IMR-90 (cell line): ENCODE data around the gene FBXO34. TPM values are rescaled to one million over a fixed set of nuclear protein-coding genes. Genes with fewer than 3 reads are reported as not detected.

ENCODE experiments used
- ATAC-seq: fragments of 200-7000 bp; cut with Tn5 transposase; 2 replicates; pipeline ENCODE4 v1.9.1; 2020; ENCODE audit warnings: low read depth, mild to moderate bottlenecking, moderate library complexity
- BruUV-seq: library from RNA; stranded (reverse); fragments of 400-500 nt; replicated peaks from 2 replicates; lab custom pipeline; 2021; lab: Mats Ljungman, UMichigan
- CTCF ChIA-PET: fragments of 300-600 bp; formaldehyde crosslinking; extraction: SDS; loops from one replicate; lab custom pipeline; 2021; ENCODE audit warnings: antibody characterized with exemption; lab: Yijun Ruan, JAX
- POLR2A ChIA-PET: fragments of 300-600 bp; sonication (Branson Sonifier 250); formaldehyde crosslinking; loops from one replicate; lab custom pipeline; 2022; ENCODE audit warnings: antibody characterized with exemption; ENCODE audit not compliant: unreplicated experiment; lab: Charles Lee
- DNase-seq: peaks from one replicate; pipeline ENCODE4 v3.0.0; 2013
- H2AFZ ChIP-seq: replicated peaks from 2 replicates; pipeline ENCODE3; 2013; ENCODE audit warnings: low read length, mild to moderate bottlenecking; ENCODE audit not compliant: poor library complexity
- H2AK5ac ChIP-seq: 2 replicates; pipeline ENCODE4 v1.6.1; 2013; ENCODE audit warnings: low read depth, low read length, inconsistent platforms
- H2AK9ac ChIP-seq: replicated peaks from 2 replicates; pipeline ENCODE3; 2013; ENCODE audit warnings: mild to moderate bottlenecking, low read depth, low read length, moderate library complexity; ENCODE audit not compliant: poor library complexity
- H2BK120ac ChIP-seq: 2 replicates; pipeline ENCODE4 v1.6.1; 2013; ENCODE audit warnings: low read depth, low read length, inconsistent platforms
- H2BK15ac ChIP-seq: 3 replicates; pipeline ENCODE4 v1.6.1; 2013; ENCODE audit warnings: low read depth, low read length, inconsistent platforms
- H2BK20ac ChIP-seq: 2 replicates; pipeline ENCODE4 v1.6.1; 2013; ENCODE audit warnings: low read depth, mild to moderate bottlenecking, inconsistent platforms, low read length, moderate library complexity
- H2BK5ac ChIP-seq: 2 replicates; pipeline ENCODE4 v1.6.1; 2013; ENCODE audit warnings: mild to moderate bottlenecking, low read depth, low read length, inconsistent platforms; ENCODE audit not compliant: poor library complexity, severe bottlenecking
- H3K14ac ChIP-seq: replicated peaks from 2 replicates; pipeline ENCODE4 v1.6.1; 2013; ENCODE audit warnings: low read depth, low read length, inconsistent platforms
- H3K18ac ChIP-seq: 2 replicates; pipeline ENCODE4 v1.6.1; 2013; ENCODE audit warnings: low read depth, low read length, control low read depth
- H3K23ac ChIP-seq: 2 replicates; pipeline ENCODE4 v1.6.1; 2013; ENCODE audit warnings: low read depth, low read length, inconsistent platforms
- H3K27ac ChIP-seq: 2 replicates; pipeline ENCODE4 v1.5.1; 2013; ENCODE audit warnings: mild to moderate bottlenecking, control low read depth, low read length; ENCODE audit not compliant: insufficient read depth
- H3K27me3 ChIP-seq: 2 replicates; pipeline ENCODE4 v1.6.1; 2013; ENCODE audit warnings: low read length; ENCODE audit not compliant: control insufficient read depth, insufficient read depth
- H3K36me3 ChIP-seq: 2 replicates; pipeline ENCODE4 v1.6.1; 2013; ENCODE audit warnings: low read length, mixed read lengths; ENCODE audit not compliant: control insufficient read depth, insufficient read depth
- H3K4ac ChIP-seq: 2 replicates; pipeline ENCODE4 v1.6.1; 2013; ENCODE audit warnings: low read depth, low read length, inconsistent platforms
- H3K4me1 ChIP-seq: 2 replicates; pipeline ENCODE4 v1.6.1; 2013; ENCODE audit warnings: low read length, mixed read lengths; ENCODE audit not compliant: control insufficient read depth, insufficient read depth
- H3K4me2 ChIP-seq: 2 replicates; pipeline ENCODE4 v1.6.1; 2013; ENCODE audit warnings: low read depth, mild to moderate bottlenecking, control low read depth, low read length, moderate library complexity
- H3K4me3 ChIP-seq: 2 replicates; pipeline ENCODE4 v1.5.1; 2013; ENCODE audit warnings: low read depth, mild to moderate bottlenecking, control low read depth, low read length, moderate library complexity; ENCODE audit not compliant: insufficient read depth
- H3K56ac ChIP-seq: 2 replicates; pipeline ENCODE4 v1.6.1; 2013; ENCODE audit warnings: low read length, inconsistent platforms; ENCODE audit not compliant: insufficient read depth; ENCODE audit errors: extremely low read depth
- H3K79me1 ChIP-seq, 2 experiments: 2 replicates each; pipeline ENCODE4 v1.6.1; 2013; ENCODE audit warnings: low read length in 2 of 2, inconsistent platforms in 1 of 2, low read depth in 1 of 2
- H3K9ac ChIP-seq: 2 replicates; pipeline ENCODE4 v1.6.1; 2013; ENCODE audit warnings: low read depth, low read length, control low read depth
- H3K9me1 ChIP-seq: 2 replicates; pipeline ENCODE4 v1.6.1; 2013; ENCODE audit warnings: low read length, inconsistent platforms; ENCODE audit not compliant: insufficient read depth
- H3K9me3 ChIP-seq: 2 replicates; pipeline ENCODE4 v1.6.1; 2013; ENCODE audit warnings: low read length; ENCODE audit not compliant: control insufficient read depth, insufficient read depth
- H4K20me1 ChIP-seq: 2 replicates; pipeline ENCODE4 v1.6.1; 2013; ENCODE audit warnings: low read length, inconsistent platforms; ENCODE audit not compliant: insufficient read depth
- H4K5ac ChIP-seq: 2 replicates; pipeline ENCODE4 v1.6.1; 2013; ENCODE audit warnings: mild to moderate bottlenecking, low read depth, low read length, control low read depth
- H4K8ac ChIP-seq, 2 experiments: 2 replicates each; pipeline ENCODE4 v1.6.1; 2013; ENCODE audit warnings: low read depth in 2 of 2, low read length in 2 of 2, control low read depth in 1 of 2, inconsistent platforms in 1 of 2
- H4K91ac ChIP-seq: 2 replicates; pipeline ENCODE4 v1.6.1; 2013; ENCODE audit warnings: low read depth, low read length, inconsistent platforms; ENCODE audit not compliant: insufficient read depth
- BHLHE40 ChIP-seq: fragments of 150-350 bp; IDR thresholded peaks from 2 replicates; pipeline ENCODE4 v1.6.1; 2016; ENCODE audit warnings: mild to moderate bottlenecking, low read depth, low read length
- CEBPB ChIP-seq: IDR thresholded peaks from 2 replicates; pipeline ENCODE4 v1.6.1; 2012; ENCODE audit warnings: low read depth, low read length, improper control_type of control experiment
- CHD1 ChIP-seq: IDR thresholded peaks from 2 replicates; pipeline ENCODE4 v1.6.1; 2012; ENCODE audit warnings: low read depth, low read length, improper control_type of control experiment
- ELK1 ChIP-seq: fragments of 150-350 bp; IDR thresholded peaks from 2 replicates; pipeline ENCODE4 v1.6.1; 2016; ENCODE audit warnings: low read depth, mild to moderate bottlenecking, low read length, moderate library complexity, borderline replicate concordance
- FOS ChIP-seq: fragments of 150-350 bp; IDR thresholded peaks from 2 replicates; pipeline ENCODE4 v1.6.1; 2016; ENCODE audit warnings: low read depth, low read length
- MAFK ChIP-seq: IDR thresholded peaks from 2 replicates; pipeline ENCODE4 v1.6.1; 2012; ENCODE audit warnings: low read depth, low read length, improper control_type of control experiment
- MAZ ChIP-seq: IDR thresholded peaks from 2 replicates; pipeline ENCODE4 v1.6.1; 2012; ENCODE audit warnings: low read depth, mild to moderate bottlenecking, low read length, improper control_type of control experiment, moderate library complexity, borderline replicate concordance
- MXI1 ChIP-seq: IDR thresholded peaks from 2 replicates; pipeline ENCODE4 v1.6.1; 2012; ENCODE audit warnings: low read depth, mild to moderate bottlenecking, low read length, moderate library complexity, borderline replicate concordance
- NFE2L2 ChIP-seq: fragments of 150-350 bp; IDR thresholded peaks from 2 replicates; pipeline ENCODE4 v1.6.1; 2016; ENCODE audit warnings: low read depth, mild to moderate bottlenecking, low read length
- POLR2A ChIP-seq: IDR thresholded peaks from 2 replicates; pipeline ENCODE4 v1.6.1; 2012; ENCODE audit warnings: mild to moderate bottlenecking, low read depth, low read length
- RAD21 ChIP-seq: IDR thresholded peaks from 2 replicates; pipeline ENCODE4 v1.6.1; 2012; ENCODE audit warnings: low read length, improper control_type of control experiment
- RCOR1 ChIP-seq: IDR thresholded peaks from 2 replicates; pipeline ENCODE4 v1.6.1; 2012; ENCODE audit warnings: mild to moderate bottlenecking, low read length, improper control_type of control experiment; ENCODE audit not compliant: insufficient replicate concordance
- RFX5 ChIP-seq: IDR thresholded peaks from 2 replicates; pipeline ENCODE4 v1.8.0; 2012; ENCODE audit warnings: low read depth, mild to moderate bottlenecking, low read length, moderate library complexity
- SMC3 ChIP-seq: fragments of 150-350 bp; IDR thresholded peaks from 2 replicates; pipeline ENCODE4 v1.6.1; 2016; ENCODE audit warnings: low read depth, mild to moderate bottlenecking, antibody characterized with exemption, low read length, moderate library complexity
- USF2 ChIP-seq: fragments of 150-350 bp; IDR thresholded peaks from 2 replicates; pipeline ENCODE4 v1.6.1; 2017; ENCODE audit warnings: mild to moderate bottlenecking, antibody characterized with exemption, low read length, low read depth
- WGBS, 2 experiments: methylation state at CpG; one replicate each; pipeline versions ENCODE4 v1.1.5 to v1.1.7; 2013; ENCODE audit warnings: missing lambda C conversion rate in 2 of 2; ENCODE audit not compliant: insufficient read length in 1 of 2; ENCODE audit errors: extremely low coverage in 2 of 2; 5-methylcytosine and 5-hydroxymethylcytosine counted together
- dilution Hi-C: fragments of 300-500 bp; cut with HindIII; formaldehyde crosslinking; loops from one replicate; pipeline ENCODE4 v1.14.3; 2018; ENCODE audit warnings: low sequenced_read_pairs; ENCODE audit not compliant: unreplicated experiment
- in situ Hi-C: fragments of 300-500 bp; cut with MboI; formaldehyde crosslinking; loops from 3 replicates; pipeline ENCODE4 v1.14.3; 2019; ENCODE audit warnings: low sequenced_read_pairs, inconsistent platforms, mixed read lengths
- intact Hi-C: fragments of 100-400 bp; cut with micrococcal nuclease; formaldehyde crosslinking; loops from 2 replicates; pipeline ENCODE4 v1.10.0; 2022
- polyA plus RNA-seq, 3 experiments: library from polyadenylated mRNA; depleted of rRNA; stranded (reverse); fragments of >200 nt; gene quantifications; 2 replicates each; pipeline ENCODE4 v1.2.3, GENCODE V29; 2012; ENCODE audit warnings: low replicate concordance in 1 of 3
- total RNA-seq: library from RNA; depleted of rRNA; stranded (reverse); fragments of >200 nt; gene quantifications from 2 replicates; pipeline ENCODE4 v1.2.3, GENCODE V29; 2012

The FBXO34 gene
- total and polyA plus RNA-seq, 2 of the 4 experiments (the other 2 are of a cell fraction), result 15.4 to 35.1 TPM

- H2BK20ac ChIP-seq, result no peak overlapping the region
- no peak overlapping the region for H2BK15ac ChIP-seq
- H2BK120ac ChIP-seq, result no peak overlapping the region
- ChIA-PET CTCF (no interaction called here), POLR2A (interaction anchor here (0.5 kb wide), 1 partner anchor 9 kb away, joined by 5 read pairs; no protein-coding TSS in a partner anchor)
- H3K4me2 ChIP-seq, result no peak overlapping the region
- no peak overlapping the region for H2AK5ac ChIP-seq
- H2AK9ac ChIP-seq, result no peak overlapping the region
- no CpG with 5 or more reads among the region's 2 CpGs for WGBS, 2 experiments
- no peak overlapping the region for H3K4ac ChIP-seq
- H2BK5ac ChIP-seq, result no peak overlapping the region
- no peak overlapping the region for H3K23ac ChIP-seq
- peaks cover 7% of the 10 kb centered on the region; the same call in 1 of the 2 replicates for H3K9me1 ChIP-seq
- H3K56ac ChIP-seq, result no peak overlapping the region
- H3K9me3 ChIP-seq, result peaks cover 6% of the 10 kb centered on the region
- H4K20me1 ChIP-seq, result peaks cover 18% of the 10 kb centered on the region; the same call in 1 of the 2 replicates
- no peak overlapping the region for H3K18ac ChIP-seq
- no peak overlapping the region for H3K4me3 ChIP-seq
- in situ Hi-C loops (no loop called here), intact Hi-C loops (no loop called here), dilution Hi-C loops (no loop called here)
- ATAC-seq (no peak), DNase-seq (no peak)
- no peaks in the 10 kb centered on the region for H3K36me3 ChIP-seq
- H3K27me3 ChIP-seq, result no peaks in the 10 kb centered on the region
- BruUV-seq, result no TSS peak
- no peaks in the 10 kb centered on the region for H3K4me1 ChIP-seq
- H4K5ac ChIP-seq, result no peak overlapping the region
- no peak overlapping the region for H3K14ac ChIP-seq
- H3K9ac ChIP-seq, result no peak overlapping the region
- no peak overlapping the region for H4K91ac ChIP-seq
- no peak overlapping the region for H3K27ac ChIP-seq
- no peak overlapping the region for H4K8ac ChIP-seq
- H3K79me1 ChIP-seq, result peaks cover 35 to 56% of the 10 kb centered on the region in 2 experiments
- no peak overlapping the region for H2AFZ ChIP-seq
- TF ChIP-seq FOS (no peak), USF2 (no peak), MXI1 (no peak), MAZ (no peak), RFX5 (no peak), POLR2A (no peak), CEBPB (no peak), SMC3 (no peak), MAFK (no peak), RAD21 (no peak), CHD1 (no peak), RCOR1 (no peak), BHLHE40 (no peak), NFE2L2 (no peak), ELK1 (no peak)
Measured at GRCh38 chr14:55309154-55309553, 37.9 kb downstream of the FBXO34 start.
